ENCODE measurements around the gene UROC1. TPM values are rescaled to one million over a fixed set of nuclear protein-coding genes. Genes with fewer than 3 reads are reported as not detected.

Gene UROC1
- total and polyA plus RNA-seq, 2 of the 13 experiments (the other 11 are each of a cell fraction or from before 2014, with no cell fraction given): 0.71 to 1.3 TPM

GRCh38 chr3:126523745-126524428, 6.3 kb upstream of the UROC1 start, which contains the start of gene CHST13 (continued):
- peak; percentile 29 for TF ChIP-seq RBM39 (IDR thresholded peaks at IDR 0.05; ENCODE audit: low read depth, low read length, poor library complexity, severe bottlenecking)
- peak; percentile 51; the same call in 1 of the 2 replicates for TF ChIP-seq PRDM15 (CRISPR knock-in tag; IDR thresholded peaks at IDR 0.05)
- 0 out of 2 replicates have a peak, but pooled peaks have one; percentile 30 for TF ChIP-seq KDM4B (CRISPR knock-in tag; IDR thresholded peaks at IDR 0.05)
- no peak for TF ChIP-seq ZBTB33 (CRISPR knock-in tag; IDR thresholded peaks at IDR 0.05)
- no peak for TF ChIP-seq ZNF24 (IDR thresholded peaks at IDR 0.05)
- TF ChIP-seq RBM22 (optimal IDR thresholded peaks at IDR 0.05; ENCODE audit: low read length): no peak
- TF ChIP-seq KLF12 (CRISPR knock-in tag; IDR thresholded peaks at IDR 0.05; ENCODE audit: borderline replicate concordance): peak; percentile 89
- peak; percentile 94 for TF ChIP-seq E2F2 (CRISPR knock-in tag; IDR thresholded peaks at IDR 0.05; ENCODE audit: borderline replicate concordance)
- no peak for TF ChIP-seq ZSCAN30 (CRISPR knock-in tag; IDR thresholded peaks at IDR 0.05)
- TF ChIP-seq ZNF225 (CRISPR knock-in tag; IDR thresholded peaks at IDR 0.05): no peak
- TF ChIP-seq KLF11 (CRISPR knock-in tag; IDR thresholded peaks at IDR 0.05): 0 out of 2 replicates have a peak, but pooled peaks have one; percentile 31
- TF ChIP-seq ZFAT (CRISPR knock-in tag; conservative IDR thresholded peaks at IDR 0.05): no peak
- no peak for TF ChIP-seq IKZF4 (CRISPR knock-in tag; IDR thresholded peaks at IDR 0.05; ENCODE audit: borderline replicate concordance, low read depth, not compliant biosample characterization)
- no peak for TF ChIP-seq CHD4 (IDR thresholded peaks at IDR 0.05; ENCODE audit: borderline replicate concordance, low read length)
- TF ChIP-seq ZNF746 (CRISPR knock-in tag; IDR thresholded peaks at IDR 0.05): peak; percentile 62; the same call in 1 of the 2 replicates
- no peak; the same call in 1 of the 2 replicates for TF ChIP-seq HOMEZ (CRISPR knock-in tag; IDR thresholded peaks at IDR 0.05; ENCODE audit: low read depth)
- TF ChIP-seq ZBTB8A (CRISPR knock-in tag; IDR thresholded peaks at IDR 0.05; ENCODE audit: borderline replicate concordance, low read depth): no peak
- TF ChIP-seq SCMH1 (CRISPR knock-in tag; IDR thresholded peaks at IDR 0.05; ENCODE audit: borderline replicate concordance): no peak
- TF ChIP-seq ZKSCAN1 (IDR thresholded peaks at IDR 0.05; ENCODE audit: low read length): no peak
- TF ChIP-seq, protein P1, sequence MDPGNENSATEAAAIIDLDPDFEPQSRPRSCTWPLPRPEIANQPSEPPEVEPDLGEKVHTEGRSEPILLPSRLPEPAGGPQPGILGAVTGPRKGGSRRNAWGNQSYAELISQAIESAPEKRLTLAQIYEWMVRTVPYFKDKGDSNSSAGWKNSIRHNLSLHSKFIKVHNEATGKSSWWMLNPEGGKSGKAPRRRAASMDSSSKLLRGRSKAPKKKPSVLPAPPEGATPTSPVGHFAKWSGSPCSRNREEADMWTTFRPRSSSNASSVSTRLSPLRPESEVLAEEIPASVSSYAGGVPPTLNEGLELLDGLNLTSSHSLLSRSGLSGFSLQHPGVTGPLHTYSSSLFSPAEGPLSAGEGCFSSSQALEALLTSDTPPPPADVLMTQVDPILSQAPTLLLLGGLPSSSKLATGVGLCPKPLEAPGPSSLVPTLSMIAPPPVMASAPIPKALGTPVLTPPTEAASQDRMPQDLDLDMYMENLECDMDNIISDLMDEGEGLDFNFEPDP (CRISPR knock-in tag; conservative IDR thresholded peaks at IDR 0.05): no peak
